HG03175 (cell line): Measurements from ENCODE around the gene SRP9.
"Not testable (repeated sequence)": the region's sequence is repeated elsewhere in the genome, so short reads cannot be mapped to it uniquely, and the experiment has no call there.

Experiments
- ATAC-seq: cut with Tn5 transposase; IDR thresholded peaks from one replicate; pipeline ENCODE4 v1.9.1; 2021; ENCODE audit warnings: mild to moderate bottlenecking, moderate library complexity; ENCODE audit not compliant: unreplicated experiment

The SRP9 gene

GRCh38 chr1:225755671-225756319 lies 21.8 kb upstream of the SRP9 start:
- no peak for ATAC-seq

GRCh38 chr1:225757927-225758656 lies 19.5 kb upstream of the SRP9 start:
- no peak for ATAC-seq

GRCh38 chr1:225759972-225760371 lies 17.7 kb upstream of the SRP9 start:
- not testable (repeated sequence) for ATAC-seq

GRCh38 chr1:225760531-225760930 lies 17.1 kb upstream of the SRP9 start:
- ATAC-seq: no peak

GRCh38 chr1:225761395-225761794 lies 16.2 kb upstream of the SRP9 start:
- ATAC-seq: not testable (repeated sequence)

GRCh38 chr1:225762002-225762441 lies 15.6 kb upstream of the SRP9 start:
- ATAC-seq: no peak

GRCh38 chr1:225762444-225762843 lies 15.2 kb upstream of the SRP9 start:
- no peak for ATAC-seq

- no peak for ATAC-seq
Measured at GRCh38 chr1:225763716-225764548, 13.7 kb upstream of the SRP9 start.

GRCh38 chr1:225765982-225766674 lies 11.5 kb upstream of the SRP9 start:
- ATAC-seq: no peak

- no peak for ATAC-seq
Measured at GRCh38 chr1:225766967-225767633, 10.5 kb upstream of the SRP9 start.

GRCh38 chr1:225767634-225768540 lies 9.7 kb upstream of the SRP9 start:
- ATAC-seq: no peak

- no peak for ATAC-seq
Measured at GRCh38 chr1:225768662-225769426, 8.8 kb upstream of the SRP9 start.

GRCh38 chr1:225769687-225770086 lies 7.9 kb upstream of the SRP9 start:
- ATAC-seq: no peak

- no peak for ATAC-seq
Measured at GRCh38 chr1:225770561-225771248, 6.9 kb upstream of the SRP9 start.

GRCh38 chr1:225771661-225772322 lies 5.8 kb upstream of the SRP9 start:
- no peak for ATAC-seq

GRCh38 chr1:225772323-225772768 lies 5.3 kb upstream of the SRP9 start:
- peak; percentile 54 for ATAC-seq

- ATAC-seq: no peak
Measured at GRCh38 chr1:225772848-225773247, 4.8 kb upstream of the SRP9 start.
